Nephron (organoid): ENCODE data around the gene TRMT61A.
"Not testable (repeated sequence)": the region's sequence is repeated elsewhere in the genome, so short reads cannot be mapped to it uniquely, and the experiment has no call there.

Experiments used
- H3K27ac Mint-ChIP-seq, 3 experiments: 2 replicates each; pipeline ENCODE4 v1.8.0; 2020; ENCODE audit warnings: mixed read lengths in 3 of 3, mild to moderate bottlenecking in 2 of 3, moderate library complexity in 1 of 3
- H3K27me3 Mint-ChIP-seq: 2 replicates; pipeline ENCODE4 v1.8.0; 2021; ENCODE audit warnings: low read depth, mild to moderate bottlenecking, moderate library complexity, mixed read lengths
- H3K36me3 Mint-ChIP-seq: 2 replicates; pipeline ENCODE4 v1.8.0; 2020; ENCODE audit warnings: low read depth, mixed read lengths
- H3K4me1 Mint-ChIP-seq: 2 replicates; pipeline ENCODE4 v1.8.0; 2020; ENCODE audit warnings: mixed read lengths
- H3K4me3 Mint-ChIP-seq, 3 experiments: 2 replicates each; pipeline ENCODE4 v1.8.0; 2020; ENCODE audit warnings: mild to moderate bottlenecking in 3 of 3, mixed read lengths in 3 of 3, moderate library complexity in 2 of 3
- H3K9me3 Mint-ChIP-seq: 2 replicates; pipeline ENCODE4 v1.8.0; 2020; ENCODE audit warnings: mixed read lengths
- CTCF ChIP-seq, 3 experiments: fragments of 200-600 bp; sonication (generic); IDR thresholded peaks; one replicate each; pipeline ENCODE4 v1.5.0; 2021; ENCODE audit warnings: antibody characterized with exemption in 3 of 3; ENCODE audit not compliant: unreplicated experiment in 3 of 3

TRMT61A gene

GRCh38 chr14:103523575-103523954 lies 5.4 kb upstream of the TRMT61A start:
- H3K27me3 Mint-ChIP-seq = peaks cover 28% of the 10 kb centered on the region
- TF ChIP-seq CTCF (IDR thresholded peaks at IDR 0.05; ENCODE audit: unreplicated experiment in 3 of 3) = no peak
- H3K27ac Mint-ChIP-seq = peak overlapping the region; percentile 79 to 96 (median 92)
- H3K4me3 Mint-ChIP-seq = peak overlapping the region; percentile 71 to 81 (median 80)
- no peaks in the 10 kb centered on the region for H3K9me3 Mint-ChIP-seq
- peaks cover 8% of the 10 kb centered on the region for H3K36me3 Mint-ChIP-seq
- H3K4me1 Mint-ChIP-seq = peaks cover 59% of the 10 kb centered on the region

DNA sequence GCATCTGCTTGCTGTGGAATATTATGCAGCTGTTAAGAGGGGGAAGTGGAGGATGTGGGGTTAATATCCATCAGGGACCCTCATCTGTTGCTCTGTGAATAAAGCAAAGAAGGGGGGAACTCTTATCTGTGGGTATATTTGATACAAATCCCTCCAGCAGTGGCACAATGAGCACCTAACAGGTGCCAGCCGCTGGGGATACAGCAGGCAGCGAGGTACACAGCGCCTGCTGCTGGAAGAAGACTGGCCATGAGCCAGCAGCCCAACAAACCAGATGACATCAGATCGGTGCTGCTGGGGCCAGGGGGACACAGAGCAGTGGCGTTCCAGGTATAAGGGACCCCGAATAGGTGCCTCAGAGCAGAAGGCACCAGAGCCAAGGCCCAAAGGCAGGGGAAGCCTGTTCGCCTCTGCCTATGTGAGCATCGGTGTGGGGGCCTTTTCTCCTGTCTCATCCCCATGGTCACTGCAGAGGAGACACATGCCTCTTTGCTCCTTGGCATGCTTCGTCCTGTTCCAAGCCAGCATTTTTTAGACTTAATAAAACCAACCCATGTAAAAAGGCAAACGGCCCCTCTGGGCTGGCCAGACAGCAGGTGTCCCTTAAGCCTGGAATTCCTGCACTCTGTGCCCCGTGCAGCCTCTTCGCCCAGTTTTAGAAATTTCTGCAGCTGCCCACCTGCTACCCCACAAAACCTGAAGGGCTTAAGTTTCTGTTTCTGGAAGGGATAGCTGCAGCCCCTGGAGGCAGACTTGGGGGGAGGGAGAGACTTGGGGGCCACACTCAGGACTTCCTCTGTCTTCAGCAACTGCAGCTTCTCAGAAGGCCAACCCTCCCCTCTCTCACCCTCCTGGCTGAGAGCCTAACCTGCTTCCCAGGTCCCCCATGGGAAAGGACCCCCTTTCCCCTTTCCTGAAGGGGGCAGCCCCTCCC lies 4.7 kb upstream of the TRMT61A start:
- TF ChIP-seq CTCF (IDR thresholded peaks at IDR 0.05; ENCODE audit: unreplicated experiment in 3 of 3) = no peak
- Mint-ChIP-seq H3K4me1 (peaks cover 58% of the 10 kb centered on the region), H3K27me3 (peaks cover 24% of the 10 kb centered on the region)

DNA sequence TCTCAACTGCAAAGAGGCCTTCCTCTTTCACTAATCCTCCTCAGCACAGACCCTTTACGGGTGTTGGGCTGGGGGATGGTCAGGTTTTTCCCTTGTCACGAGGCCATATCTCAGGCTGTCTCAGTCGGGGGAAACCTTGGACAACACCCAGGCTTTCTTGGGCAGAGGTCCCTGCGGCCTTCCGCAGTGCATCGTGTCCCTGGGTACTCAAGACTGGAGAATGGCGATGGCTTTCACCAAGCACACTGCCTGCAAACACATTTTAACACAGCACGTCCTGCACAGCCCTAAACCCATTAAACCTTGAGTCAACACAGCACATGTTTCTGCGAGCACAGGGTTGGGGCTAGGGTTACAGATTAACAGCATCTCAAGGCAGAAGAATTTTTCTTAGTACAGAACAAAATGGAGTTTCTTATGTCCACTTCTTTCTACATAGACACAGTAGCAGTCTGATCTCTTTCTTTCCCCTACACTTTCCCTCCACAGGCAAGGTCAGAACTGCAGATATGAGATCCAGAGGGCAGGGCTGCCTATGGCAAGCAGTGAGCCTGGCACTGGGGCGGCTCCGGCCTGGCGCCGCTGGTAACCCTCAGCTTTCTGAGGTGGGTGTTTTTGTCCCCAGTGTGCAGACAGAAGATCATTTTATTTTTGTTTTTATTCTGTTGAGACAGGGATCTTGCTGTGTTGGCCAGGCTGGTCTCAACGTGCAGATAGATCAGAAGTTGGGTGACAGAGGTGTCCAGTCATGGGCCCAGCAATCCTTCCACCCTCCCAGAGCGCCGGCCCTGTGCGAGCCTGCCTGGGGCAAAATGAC lies 3.4 kb upstream of the TRMT61A start:
- not testable (repeated sequence) for H3K36me3 Mint-ChIP-seq, H3K9me3 Mint-ChIP-seq
- Mint-ChIP-seq H3K4me1 (peaks cover 55% of the 10 kb centered on the region), H3K4me3 (peak overlapping the region; percentile 57 to 78 (median 59)), H3K27ac (peak overlapping the region; percentile 89 to 96 (median 92)), H3K27me3 (peaks cover 21% of the 10 kb centered on the region)

More for the DNA sequence above, 4.7 kb upstream of the TRMT61A start:
- Mint-ChIP-seq H3K9me3 (no peaks in the 10 kb centered on the region), H3K4me3 (peak overlapping the region; percentile 71 to 81 (median 80)), H3K36me3 (peaks cover 4% of the 10 kb centered on the region), H3K27ac (peak overlapping the region; percentile 89 to 96 (median 92))

- Mint-ChIP-seq H3K4me1 (peaks cover 56% of the 10 kb centered on the region), H3K27ac (peak overlapping the region; percentile 89 to 98 (median 92)), H3K4me3 (peak overlapping the region; percentile 57 to 78 (median 59)), H3K27me3 (peaks cover 21% of the 10 kb centered on the region), H3K9me3 (no peaks in the 10 kb centered on the region), H3K36me3 (no peaks in the 10 kb centered on the region)
- no peak for TF ChIP-seq CTCF (IDR thresholded peaks at IDR 0.05; ENCODE audit: unreplicated experiment in 3 of 3)
These were observed 2.6 kb upstream of the TRMT61A start for GRCh38 chr14:103526247-103526913.

DNA sequence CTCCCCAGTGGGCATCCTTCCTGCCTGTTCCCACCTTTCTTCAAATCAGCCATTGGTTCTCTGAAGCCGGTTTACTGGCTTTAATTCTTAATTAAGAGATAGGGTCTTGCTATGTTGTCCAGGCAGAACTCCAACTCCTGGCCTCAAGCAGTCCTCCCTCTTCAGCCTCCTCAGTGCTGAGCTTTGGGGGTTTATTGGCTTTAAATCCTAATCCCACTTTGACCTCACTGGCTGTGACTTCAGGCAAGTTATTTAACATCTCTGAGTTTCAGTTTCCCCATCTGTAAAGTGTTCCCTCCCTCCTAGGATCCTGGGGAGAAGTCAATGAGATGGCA lies 2.1 kb upstream of the TRMT61A start:
- Mint-ChIP-seq H3K4me3 (peak overlapping the region; percentile 89 to 98 (median 96)), H3K4me1 (peaks cover 56% of the 10 kb centered on the region), H3K36me3 (no peaks in the 10 kb centered on the region), H3K27me3 (peaks cover 21% of the 10 kb centered on the region), H3K27ac (peak overlapping the region; percentile 83 to 100 (median 98)), H3K9me3 (no peaks in the 10 kb centered on the region)
- TF ChIP-seq CTCF (IDR thresholded peaks at IDR 0.05; ENCODE audit: unreplicated experiment in 3 of 3) = no peak
